HCT116 (cell line): ENCODE data around the gene MMP15. TPM values are rescaled to one million over a fixed set of nuclear protein-coding genes. Genes with fewer than 3 reads are reported as not detected.

ENCODE experiments used
- ATAC-seq: fragments of 200-7000 bp; cut with Tn5 transposase; 2 replicates; pipeline ENCODE4 v1.9.1; 2020; ENCODE audit warnings: mild to moderate bottlenecking, moderate library complexity
- BruUV-seq: library from RNA; stranded (reverse); fragments of 400-500 nt; replicated peaks from 2 replicates; lab custom pipeline; 2021; lab: Mats Ljungman, UMichigan
- CTCF ChIA-PET: fragments of 300-600 bp; sonication (Branson Sonifier 250); formaldehyde crosslinking; loops from one replicate; lab custom pipeline; 2021; ENCODE audit warnings: antibody characterized with exemption; lab: Charles Lee
- POLR2A ChIA-PET: fragments of 300-600, 350-600 bp; sonication (Branson Sonifier 250); formaldehyde crosslinking; loops from one replicate; lab custom pipeline; 2021; ENCODE audit warnings: antibody characterized with exemption; lab: Charles Lee
- RAD21 ChIA-PET, 2 experiments: fragments of 300-600 bp; sonication (Branson Sonifier 250); formaldehyde crosslinking; loops; one replicate each; lab custom pipeline; 2023; ENCODE audit warnings: low total read pairs in 2 of 2; ENCODE audit not compliant: uncharacterized antibody in 2 of 2, unreplicated experiment in 2 of 2, low non-redundant PET in 1 of 2; lab: Charles Lee
- DNase-seq: peaks from one replicate; pipeline ENCODE4 v3.0.0-alpha.2; 2010; ENCODE audit warnings: low read depth, low spot score
- H2AFZ ChIP-seq: fragments of 200-600 bp; shearing (Covaris generic), sonication (generic); 2 replicates; pipeline ENCODE4 v1.6.1; 2017; ENCODE audit warnings: low read depth, mixed run types, mixed read lengths, antibody characterized with exemption, low read length; ENCODE audit not compliant: poor library complexity, severe bottlenecking
- H3K27ac ChIP-seq: 2 replicates; pipeline ENCODE4 v1.5.1; 2012; ENCODE audit warnings: low read depth, low read length
- H3K27me3 ChIP-seq: fragments of 200-600 bp; sonication (generic); 2 replicates; pipeline ENCODE4 v1.6.1; 2016; ENCODE audit warnings: mixed run types, low read length, mixed read lengths; ENCODE audit not compliant: insufficient read depth
- H3K36me3 ChIP-seq, 2 experiments: fragments of 200-500 bp in 1 of 2; fragments of 200-600 bp in 1 of 2; sonication (Bioruptor generic) in 1 of 2; sonication (generic) in 1 of 2; 2 replicates each; pipeline versions ENCODE4 v1.5.1 to v1.6.1; 2014 to 2016; ENCODE audit warnings: low read length in 2 of 2, inconsistent platforms in 1 of 2, mixed read lengths in 1 of 2, mixed run types in 1 of 2; ENCODE audit not compliant: insufficient read depth in 2 of 2, control insufficient read depth in 1 of 2
- H3K4me1 ChIP-seq, 2 experiments: fragments of 200-600 bp in 1 of 2; sonication (generic) in 1 of 2; 2 replicates each; pipeline versions ENCODE4 v1.5.1 to v1.6.1; 2012 to 2017; ENCODE audit warnings: low read length in 2 of 2, inconsistent platforms in 1 of 2, mild to moderate bottlenecking in 1 of 2, mixed read lengths in 1 of 2, mixed run types in 1 of 2, moderate library complexity in 1 of 2; ENCODE audit not compliant: insufficient read depth in 2 of 2, control insufficient read depth in 1 of 2
- H3K4me2 ChIP-seq: fragments of 200-600 bp; sonication (generic); 2 replicates; pipeline ENCODE4 v1.6.1; 2017; ENCODE audit warnings: mixed run types, low read length, mixed read lengths
- H3K4me3 ChIP-seq, 2 experiments: fragments of 200-600 bp in 1 of 2; sonication (generic) in 1 of 2; replicated peaks in 1 of 2; 2 replicates each; pipeline ENCODE4 v1.5.1; 2011 to 2016; ENCODE audit warnings: low read length in 2 of 2, control low read depth in 1 of 2, low read depth in 1 of 2, mild to moderate bottlenecking in 1 of 2, mixed read lengths in 1 of 2, mixed run types in 1 of 2
- H3K79me2 ChIP-seq: fragments of 200-600 bp; sonication (generic); 2 replicates; pipeline ENCODE4 v1.6.1; 2017; ENCODE audit warnings: mild to moderate bottlenecking, mixed run types, low read length, moderate library complexity, mixed read lengths; ENCODE audit not compliant: insufficient read depth
- H3K9ac ChIP-seq: fragments of 200-600 bp; sonication (generic); 2 replicates; pipeline ENCODE4 v1.6.1; 2016; ENCODE audit warnings: low read length, mixed read lengths
- H3K9me2 ChIP-seq: fragments of 200-600 bp; sonication (generic), shearing (Covaris generic); 2 replicates; pipeline ENCODE4 v1.6.1; 2017; ENCODE audit warnings: mixed run types, mild to moderate bottlenecking, moderate library complexity; ENCODE audit not compliant: insufficient read depth
- H3K9me3 ChIP-seq, 2 experiments: fragments of 200-500 bp in 1 of 2; fragments of 200-600 bp in 1 of 2; sonication (Bioruptor generic) in 1 of 2; sonication (generic) in 1 of 2; 2 replicates each; pipeline ENCODE4 v1.6.1; 2014 to 2017; ENCODE audit warnings: low read length in 2 of 2, mixed read lengths in 2 of 2, inconsistent platforms in 1 of 2, low read depth in 1 of 2, mild to moderate bottlenecking in 1 of 2, mixed run types in 1 of 2, moderate library complexity in 1 of 2; ENCODE audit not compliant: control insufficient read depth in 1 of 2, insufficient read depth in 1 of 2
- H4K20me1 ChIP-seq: fragments of 200-600 bp; sonication (generic), shearing (Covaris generic); 2 replicates; pipeline ENCODE4 v1.6.1; 2017; ENCODE audit warnings: mixed run types, mild to moderate bottlenecking, moderate library complexity; ENCODE audit not compliant: insufficient read depth
- CBX3 ChIP-seq: IDR thresholded peaks from 2 replicates; pipeline ENCODE4 v1.6.1; 2012; ENCODE audit warnings: low read depth
- CEBPB ChIP-seq: IDR thresholded peaks from 2 replicates; pipeline ENCODE4 v1.6.1; 2012; ENCODE audit warnings: low read depth
- EGR1 ChIP-seq: IDR thresholded peaks from 2 replicates; pipeline ENCODE4 v1.6.1; 2012; ENCODE audit warnings: low read depth
- ELF1 ChIP-seq: IDR thresholded peaks from 2 replicates; pipeline ENCODE4 v1.6.1; 2012; ENCODE audit warnings: low read depth, borderline replicate concordance
- EZH2phosphoT487 ChIP-seq: fragments of 200-600 bp; IDR thresholded peaks from 2 replicates; pipeline ENCODE4 v1.6.1; 2018; ENCODE audit warnings: antibody characterized with exemption, borderline replicate concordance
- FOSL1 ChIP-seq: IDR thresholded peaks from 2 replicates; pipeline ENCODE4 v1.6.1; 2012; ENCODE audit warnings: low read depth
- POLR2A ChIP-seq: IDR thresholded peaks from 2 replicates; pipeline ENCODE4 v1.7.0; 2011; ENCODE audit warnings: borderline replicate concordance; ENCODE audit not compliant: insufficient read depth, insufficient read length; ENCODE audit errors: extremely low read depth
- RAD21 ChIP-seq: IDR thresholded peaks from 2 replicates; pipeline ENCODE4 v1.6.1; 2012; ENCODE audit warnings: low read depth, mild to moderate bottlenecking
- SIN3A ChIP-seq: IDR thresholded peaks from 2 replicates; pipeline ENCODE4 v1.6.1; 2012; ENCODE audit warnings: low read depth
- SP1 ChIP-seq: IDR thresholded peaks from 2 replicates; pipeline ENCODE4 v1.6.1; 2012; ENCODE audit warnings: low read depth
- TCF7L2 ChIP-seq: IDR thresholded peaks from 2 replicates; pipeline ENCODE4 v1.7.0; 2011; ENCODE audit warnings: borderline replicate concordance, inconsistent platforms; ENCODE audit not compliant: insufficient read depth, insufficient read length; ENCODE audit errors: extremely low read depth
- intact Hi-C: fragments of 100-400 bp; cut with micrococcal nuclease; formaldehyde crosslinking; loops from 2 replicates; pipeline ENCODE4 v1.10.0; 2022
- total RNA-seq: library from RNA; stranded (reverse); gene quantifications from one replicate; pipeline ENCODE4 v1.2.1, GENCODE V29; 2021; ENCODE audit not compliant: unreplicated experiment
- TF ChIP-seq, protein P1 (sequence below), 3 experiments: fragments of 200-600 bp in 1 of 3; sonication (generic) in 1 of 3; IDR thresholded peaks in 2 of 3; conservative IDR thresholded peaks in 1 of 3; 2 replicates each; pipeline ENCODE4 v1.5.1; 2012 to 2017; ENCODE audit warnings: low read depth in 2 of 3, low read length in 2 of 3, antibody characterized with exemption in 1 of 3, borderline replicate concordance in 1 of 3, control low read depth in 1 of 3, mild to moderate bottlenecking in 1 of 3, mixed read lengths in 1 of 3, mixed run types in 1 of 3, moderate library complexity in 1 of 3; ENCODE audit not compliant: insufficient read depth in 1 of 3
- TF ChIP-seq, protein P2 (sequence below): IDR thresholded peaks from 2 replicates; pipeline ENCODE4 v1.6.1; 2011; ENCODE audit warnings: mild to moderate bottlenecking, low read length, moderate library complexity; ENCODE audit not compliant: insufficient replicate concordance; ENCODE audit errors: extremely low read depth

Gene MMP15
- total RNA-seq, 1 experiment from 2014 or later = 38.5 TPM

DNA sequence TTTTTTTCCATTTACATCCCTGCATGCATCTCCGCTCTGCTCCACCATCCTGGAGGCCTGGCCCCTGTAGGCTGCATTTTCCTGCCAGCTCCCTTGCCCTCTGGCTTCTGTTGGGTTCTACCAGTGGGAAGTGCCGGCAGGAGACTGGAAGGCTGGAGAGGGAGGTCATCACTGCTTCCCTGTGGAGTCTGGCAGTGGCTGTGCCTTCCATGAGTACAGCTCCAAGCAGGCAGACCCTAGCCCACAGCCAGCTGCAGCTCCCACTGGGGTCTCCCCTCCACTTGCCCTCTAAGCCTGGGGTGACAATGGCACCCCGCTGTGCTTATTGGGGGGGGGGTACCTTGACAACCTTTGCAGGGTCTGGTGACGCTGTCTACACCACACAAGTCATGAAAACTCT lies 37.3 kb downstream of the MMP15 start (continued):
- TF ChIP-seq POLR2A (no peak), CBX3 (no peak), CEBPB (no peak), RAD21 (no peak), EZH2phosphoT487 (no peak), TCF7L2 (no peak), SIN3A (no peak), EGR1 (no peak)
- TF ChIP-seq, protein P1, sequence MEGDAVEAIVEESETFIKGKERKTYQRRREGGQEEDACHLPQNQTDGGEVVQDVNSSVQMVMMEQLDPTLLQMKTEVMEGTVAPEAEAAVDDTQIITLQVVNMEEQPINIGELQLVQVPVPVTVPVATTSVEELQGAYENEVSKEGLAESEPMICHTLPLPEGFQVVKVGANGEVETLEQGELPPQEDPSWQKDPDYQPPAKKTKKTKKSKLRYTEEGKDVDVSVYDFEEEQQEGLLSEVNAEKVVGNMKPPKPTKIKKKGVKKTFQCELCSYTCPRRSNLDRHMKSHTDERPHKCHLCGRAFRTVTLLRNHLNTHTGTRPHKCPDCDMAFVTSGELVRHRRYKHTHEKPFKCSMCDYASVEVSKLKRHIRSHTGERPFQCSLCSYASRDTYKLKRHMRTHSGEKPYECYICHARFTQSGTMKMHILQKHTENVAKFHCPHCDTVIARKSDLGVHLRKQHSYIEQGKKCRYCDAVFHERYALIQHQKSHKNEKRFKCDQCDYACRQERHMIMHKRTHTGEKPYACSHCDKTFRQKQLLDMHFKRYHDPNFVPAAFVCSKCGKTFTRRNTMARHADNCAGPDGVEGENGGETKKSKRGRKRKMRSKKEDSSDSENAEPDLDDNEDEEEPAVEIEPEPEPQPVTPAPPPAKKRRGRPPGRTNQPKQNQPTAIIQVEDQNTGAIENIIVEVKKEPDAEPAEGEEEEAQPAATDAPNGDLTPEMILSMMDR (IDR thresholded peaks at IDR 0.05 in 2 of 3, conservative IDR thresholded peaks at IDR 0.05 in 1 of 3; ENCODE audit: borderline replicate concordance in 1 of 3, insufficient read depth in 1 of 3, low read depth in 2 of 3, low read length in 2 of 3) = no peak

GRCh38 chr16:58063377-58064076 lies 38.0 kb downstream of the MMP15 start:
- Histone ChIP-seq H3K9me2 (no peaks in the 10 kb centered on the region), H3K27ac (no peak overlapping the region), H3K9ac (no peak overlapping the region), H3K79me2 (no peaks in the 10 kb centered on the region), H3K4me2 (no peak overlapping the region), H3K27me3 (no peaks in the 10 kb centered on the region), H2AFZ (no peak overlapping the region), H3K4me3 (no peak overlapping the region), H4K20me1 (no peaks in the 10 kb centered on the region; the same call in 1 of the 2 replicates), H3K36me3 (no peaks in the 10 kb centered on the region), H3K9me3 (no peaks in the 10 kb centered on the region), H3K4me1 (no peaks in the 10 kb centered on the region)
- no TSS peak for BruUV-seq
- ATAC-seq = no peak
- TF ChIP-seq, protein P2, sequence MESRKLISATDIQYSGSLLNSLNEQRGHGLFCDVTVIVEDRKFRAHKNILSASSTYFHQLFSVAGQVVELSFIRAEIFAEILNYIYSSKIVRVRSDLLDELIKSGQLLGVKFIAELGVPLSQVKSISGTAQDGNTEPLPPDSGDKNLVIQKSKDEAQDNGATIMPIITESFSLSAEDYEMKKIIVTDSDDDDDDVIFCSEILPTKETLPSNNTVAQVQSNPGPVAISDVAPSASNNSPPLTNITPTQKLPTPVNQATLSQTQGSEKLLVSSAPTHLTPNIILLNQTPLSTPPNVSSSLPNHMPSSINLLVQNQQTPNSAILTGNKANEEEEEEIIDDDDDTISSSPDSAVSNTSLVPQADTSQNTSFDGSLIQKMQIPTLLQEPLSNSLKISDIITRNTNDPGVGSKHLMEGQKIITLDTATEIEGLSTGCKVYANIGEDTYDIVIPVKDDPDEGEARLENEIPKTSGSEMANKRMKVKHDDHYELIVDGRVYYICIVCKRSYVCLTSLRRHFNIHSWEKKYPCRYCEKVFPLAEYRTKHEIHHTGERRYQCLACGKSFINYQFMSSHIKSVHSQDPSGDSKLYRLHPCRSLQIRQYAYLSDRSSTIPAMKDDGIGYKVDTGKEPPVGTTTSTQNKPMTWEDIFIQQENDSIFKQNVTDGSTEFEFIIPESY = no peak
- TF ChIP-seq SIN3A = no peak
- TF ChIP-seq FOSL1 = no peak
- no peak for TF ChIP-seq SP1
- no peak for TF ChIP-seq ELF1
- no peak for TF ChIP-seq EGR1
- ChIA-PET POLR2A (no interaction called here), RAD21 (no interaction called here), CTCF (interaction anchor here (1.4 kb wide), 1 partner anchor 31 kb away, joined by 3 read pairs; no protein-coding TSS in a partner anchor)
- intact Hi-C loops = no loop called here
- DNase-seq = no peak
